SK-N-SH (cell line): Measurements from ENCODE around the gene LKAAEAR1. TPM values are rescaled to one million over a fixed set of nuclear protein-coding genes. Genes with fewer than 3 reads are reported as not detected.

Source experiments
- CTCF ChIA-PET: fragments of 300-600, 350-600 bp; formaldehyde crosslinking; extraction: SDS; loops from one replicate; lab custom pipeline; 2021; lab: Yijun Ruan, JAX
- POLR2A ChIA-PET: fragments of 350-600 bp; sonication (Branson Sonifier 250); formaldehyde crosslinking; extraction: SDS; loops from one replicate; lab custom pipeline; 2020; ENCODE audit warnings: antibody characterized with exemption, inconsistent platforms; lab: Yijun Ruan, JAX
- DNase-seq: peaks from one replicate; pipeline ENCODE4 v3.0.0; 2012
- H2AFZ ChIP-seq: fragments of 200-600 bp; sonication (generic); 2 replicates; pipeline ENCODE4 v1.8.1; 2016; ENCODE audit warnings: antibody characterized with exemption, mild to moderate bottlenecking, low read depth
- H3F3A ChIP-seq: fragments of 200-600 bp; sonication (generic); replicated peaks from 2 replicates; pipeline ENCODE3; 2016; ENCODE audit warnings: antibody characterized with exemption, mild to moderate bottlenecking; ENCODE audit not compliant: insufficient read depth
- H3K27ac ChIP-seq, 2 experiments: fragments of 200-500 bp in 1 of 2; fragments of 200-600 bp in 1 of 2; sonication (Bioruptor generic) in 1 of 2; sonication (generic), shearing (Covaris generic) in 1 of 2; 2 replicates each; pipeline versions ENCODE4 v1.5.1 to v1.6.1; 2014 to 2016; ENCODE audit warnings: low read depth in 2 of 2, inconsistent platforms in 1 of 2, low read length in 1 of 2, mild to moderate bottlenecking in 1 of 2, mixed read lengths in 1 of 2
- H3K27me3 ChIP-seq: fragments of 200-600 bp; sonication (generic), shearing (Covaris generic); 2 replicates; pipeline ENCODE4 v1.6.1; 2016; ENCODE audit warnings: mixed run types; ENCODE audit not compliant: insufficient read depth
- H3K36me3 ChIP-seq, 2 experiments: fragments of 200-500 bp in 1 of 2; fragments of 200-600 bp in 1 of 2; sonication (Bioruptor generic) in 1 of 2; sonication (generic) in 1 of 2; replicated peaks in 1 of 2; 2 replicates each; pipeline versions ENCODE3 to v1.5.1; 2014 to 2016; ENCODE audit warnings: low read length in 1 of 2, mild to moderate bottlenecking in 1 of 2; ENCODE audit not compliant: insufficient read depth in 2 of 2, control insufficient read depth in 1 of 2
- H3K4me1 ChIP-seq, 2 experiments: fragments of 200-500 bp in 1 of 2; fragments of 200-600 bp in 1 of 2; sonication (Bioruptor generic) in 1 of 2; sonication (generic), shearing (Covaris generic) in 1 of 2; 2 replicates each; pipeline versions ENCODE4 v1.5.1 to v1.6.1; 2014 to 2016; ENCODE audit warnings: low read depth in 1 of 2, low read length in 1 of 2, mixed run types in 1 of 2; ENCODE audit not compliant: insufficient read depth in 2 of 2, control insufficient read depth in 1 of 2
- H3K4me2 ChIP-seq: fragments of 200-600 bp; sonication (generic), shearing (Covaris generic); 2 replicates; pipeline ENCODE4 v1.6.1; 2017; ENCODE audit warnings: mixed run types
- H3K4me3 ChIP-seq, 2 experiments: fragments of 200-500 bp in 1 of 2; fragments of 200-600 bp in 1 of 2; sonication (Bioruptor generic) in 1 of 2; sonication (generic), shearing (Covaris generic) in 1 of 2; 2 replicates each; pipeline versions ENCODE4 v1.5.1 to v1.8.1; 2014 to 2016; ENCODE audit warnings: low read depth in 2 of 2, inconsistent platforms in 1 of 2, low read length in 1 of 2, mild to moderate bottlenecking in 1 of 2, mixed read lengths in 1 of 2, moderate library complexity in 1 of 2
- H3K79me2 ChIP-seq: fragments of 200-600 bp; sonication (generic); 2 replicates; pipeline ENCODE4 v1.8.1; 2017; ENCODE audit warnings: mild to moderate bottlenecking; ENCODE audit not compliant: insufficient read depth
- H3K9ac ChIP-seq: fragments of 200-600 bp; sonication (generic); 2 replicates; pipeline ENCODE4 v1.6.1; 2017; ENCODE audit warnings: mixed run types
- H3K9me2 ChIP-seq: fragments of 200-600 bp; sonication (generic); 2 replicates; pipeline ENCODE4 v1.6.1; 2017; ENCODE audit warnings: mixed run types
- H3K9me3 ChIP-seq: fragments of 200-600 bp; sonication (generic); 2 replicates; pipeline ENCODE4 v1.6.1; 2017; ENCODE audit warnings: mixed run types, mild to moderate bottlenecking, moderate library complexity
- H4K20me1 ChIP-seq: fragments of 200-600 bp; sonication (generic); 2 replicates; pipeline ENCODE4 v1.6.1; 2017; ENCODE audit warnings: mild to moderate bottlenecking, mixed run types; ENCODE audit not compliant: insufficient read depth
- CHD2 ChIP-seq: fragments of 150-350 bp; IDR thresholded peaks from 2 replicates; pipeline ENCODE4 v1.6.1; 2018; ENCODE audit warnings: low read length; ENCODE audit not compliant: partially characterized antibody
- ELF1 ChIP-seq: IDR thresholded peaks from 2 replicates; pipeline ENCODE4 v1.4.0; 2012
- MEF2A ChIP-seq: IDR thresholded peaks from 2 replicates; pipeline ENCODE4 v1.4.0; 2012; ENCODE audit warnings: low read depth, borderline replicate concordance
- RCOR1 ChIP-seq: fragments of 150-350 bp; IDR thresholded peaks from 2 replicates; pipeline ENCODE4 v1.6.1; 2017; ENCODE audit warnings: antibody characterized with exemption, low read length
- REST ChIP-seq: IDR thresholded peaks from 2 replicates; pipeline ENCODE4 v1.6.1; 2012; ENCODE audit warnings: mild to moderate bottlenecking, low read depth, low read length, moderate library complexity
- ZBTB33 ChIP-seq: IDR thresholded peaks from 2 replicates; pipeline ENCODE4 v1.4.0; 2012; ENCODE audit warnings: low read depth, borderline replicate concordance
- WGBS: methylation state at CpG from one replicate; pipeline ENCODE4 v1.1.6; 2017; ENCODE audit warnings: low lambda C conversion rate; 5-methylcytosine and 5-hydroxymethylcytosine counted together
- polyA plus RNA-seq, 3 experiments: library from polyadenylated mRNA; depleted of rRNA; stranded (reverse); fragments of >200 nt; gene quantifications; 2 replicates each; pipeline ENCODE4 v1.2.3, GENCODE V29; 2012

LKAAEAR1 gene
- polyA plus RNA-seq, 1 of the 3 experiments (the other 2 are of a cell fraction) = 0.71 TPM

- no peaks in the 10 kb centered on the region for H3K9me3 ChIP-seq
- H3K4me1 ChIP-seq = peaks cover 0 to 13% of the 10 kb centered on the region in 2 experiments; a peak in 1 of 4 replicates
- H3K4me3 ChIP-seq = no peak overlapping the region
- ChIA-PET CTCF (interaction anchor here (0.8 to 7.7 kb wide), 17 partner anchors 12 to 732 kb away, joined by 3 to 85 read pairs (median 10); partner anchors contain the start of genes LKAAEAR1, OPRL1, PRPF6 and RGS19), POLR2A (interaction anchor here (0.9 kb wide), 1 partner anchor 60 kb away, joined by 4 read pairs; the partner anchor contains the start of gene PRPF6)
- no peaks in the 10 kb centered on the region for H3K79me2 ChIP-seq
- no peak for TF ChIP-seq CHD2
- TF ChIP-seq ZBTB33 = no peak
- TF ChIP-seq RCOR1 = no peak
- no peak for TF ChIP-seq REST
- TF ChIP-seq MEF2A = no peak
- TF ChIP-seq ELF1 = no peak
- H3K36me3 ChIP-seq = peaks cover 0 to under 1% of the 10 kb centered on the region in 2 experiments
- DNase-seq = no peak
- no peak overlapping the region for H3K4me2 ChIP-seq
- no peak overlapping the region for H3K27ac ChIP-seq
- H3K27me3 ChIP-seq = no peaks in the 10 kb centered on the region
- H3K9ac ChIP-seq = no peak overlapping the region
- 0 out of 2 replicates have a peak, but pooled peaks cover 8% of the 10 kb centered on the region for H4K20me1 ChIP-seq
- no peaks in the 10 kb centered on the region for H3K9me2 ChIP-seq
- H3F3A ChIP-seq = peaks cover 10% of the 10 kb centered on the region
- 79% methylated on average over 8 of the region's 12 CpGs for WGBS
- H2AFZ ChIP-seq = no peak overlapping the region
Observed at GRCh38 chr20:64040231-64041039, 43.8 kb downstream of the LKAAEAR1 start.
